ENCODE measurements around the gene GABARAP.

Gene GABARAP

GRCh38 chr17:7214300-7215135, 27.7 kb downstream of the GABARAP start:
- intact Hi-C loops (cut with DNase I) = no loop called here
- DNase-seq = peak; percentile 91 to 100 (median 98)

- peak; percentile 42 to 96 (median 76) for DNase-seq
- intact Hi-C loops (cut with DNase I) = no loop called here
Observed at GRCh38 chr17:7213895-7214299, 28.4 kb downstream of the GABARAP start.

DNA sequence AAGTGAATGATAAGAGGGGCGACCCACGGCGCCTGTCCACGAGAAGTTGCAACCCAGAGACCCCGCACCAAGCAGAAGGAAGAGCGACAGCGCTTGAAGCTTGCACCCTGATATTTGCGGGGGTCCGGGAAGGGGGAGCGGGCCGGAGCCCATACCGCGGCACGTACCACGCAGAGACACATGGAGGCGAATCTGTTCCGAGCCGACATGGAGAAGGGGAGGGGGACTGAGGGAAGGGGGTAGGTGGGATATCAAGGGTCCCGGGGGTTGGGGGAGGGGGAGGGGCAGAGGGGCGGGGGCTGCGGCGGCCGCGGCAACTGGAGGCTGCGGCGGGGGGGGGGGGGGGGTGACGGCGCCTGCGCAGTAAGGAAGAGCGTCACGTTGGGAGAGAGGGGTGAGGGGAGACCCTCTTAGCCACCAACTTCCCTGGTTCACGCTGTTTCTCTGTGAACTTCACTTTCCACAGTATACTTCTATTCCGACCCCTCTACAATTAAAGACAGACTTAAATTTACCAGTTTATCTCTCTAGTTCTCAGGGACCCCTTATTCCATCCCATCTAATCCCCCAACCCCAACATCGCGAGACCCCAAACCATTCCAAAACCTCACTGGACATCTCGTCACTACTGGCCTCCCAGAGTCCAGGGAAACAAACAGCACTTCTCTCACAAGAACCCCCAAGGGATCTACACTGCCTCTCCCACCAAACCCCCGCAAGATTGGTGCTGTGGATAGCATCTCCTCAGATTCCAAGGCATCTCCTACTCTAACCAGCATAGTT, 30.6 kb downstream of the GABARAP start:
- intact Hi-C loops (cut with DNase I) = no loop called here
- no peak for DNase-seq

DNA sequence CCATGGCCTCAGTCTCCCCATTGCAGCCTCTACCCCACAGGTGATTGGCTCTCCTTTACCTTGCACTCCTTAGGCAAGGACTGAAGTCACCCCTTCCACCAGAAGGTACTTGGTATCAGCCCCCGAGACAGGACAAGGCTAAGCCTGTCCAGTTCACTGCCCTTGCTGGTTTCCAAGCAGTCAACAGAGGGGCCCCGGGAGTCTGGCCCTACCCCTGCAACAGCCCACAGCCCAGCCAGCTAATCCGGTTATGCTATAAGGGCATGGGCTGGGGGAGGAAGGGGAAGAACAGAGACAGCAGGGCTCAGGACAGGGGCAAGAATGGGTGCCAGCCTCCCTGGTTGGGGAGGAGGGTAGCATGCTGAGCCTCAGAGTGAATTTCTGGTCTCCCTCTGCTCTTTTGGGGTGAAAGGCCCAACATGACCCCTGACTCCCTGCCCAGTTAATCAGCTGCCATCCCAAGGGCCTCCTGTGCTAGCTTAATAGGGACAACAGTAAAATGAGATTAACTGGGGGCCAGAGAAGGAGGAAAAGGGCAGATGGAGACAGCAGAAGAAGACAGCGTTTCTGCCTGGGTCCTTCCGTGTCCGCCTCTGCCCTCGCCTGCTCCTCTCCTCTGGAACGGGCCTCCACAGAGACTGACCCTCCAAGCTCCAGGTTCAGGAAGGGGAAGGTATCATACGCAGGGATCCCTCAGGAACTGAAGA, 33.3 kb downstream of the GABARAP start:
- intact Hi-C loops (cut with DNase I) = no loop called here

GRCh38 chr17:7208027-7208571, 34.1 kb downstream of the GABARAP start:
- intact Hi-C loops (cut with DNase I) = no loop called here
- no peak for DNase-seq

More for the DNA sequence above, 33.3 kb downstream of the GABARAP start:
- DNase-seq = no peak

- DNase-seq = peak in 4 of 10 donors; percentile 39 to 92 (median 85)
- intact Hi-C loops (cut with DNase I) = no loop called here
Observed at GRCh38 chr17:7207120-7208001, 34.9 kb downstream of the GABARAP start.

GRCh38 chr17:7205561-7205960, 36.7 kb downstream of the GABARAP start:
- intact Hi-C loops (cut with DNase I) = no loop called here
- DNase-seq = peak in 1 of 10 donors; percentile 29

DNA sequence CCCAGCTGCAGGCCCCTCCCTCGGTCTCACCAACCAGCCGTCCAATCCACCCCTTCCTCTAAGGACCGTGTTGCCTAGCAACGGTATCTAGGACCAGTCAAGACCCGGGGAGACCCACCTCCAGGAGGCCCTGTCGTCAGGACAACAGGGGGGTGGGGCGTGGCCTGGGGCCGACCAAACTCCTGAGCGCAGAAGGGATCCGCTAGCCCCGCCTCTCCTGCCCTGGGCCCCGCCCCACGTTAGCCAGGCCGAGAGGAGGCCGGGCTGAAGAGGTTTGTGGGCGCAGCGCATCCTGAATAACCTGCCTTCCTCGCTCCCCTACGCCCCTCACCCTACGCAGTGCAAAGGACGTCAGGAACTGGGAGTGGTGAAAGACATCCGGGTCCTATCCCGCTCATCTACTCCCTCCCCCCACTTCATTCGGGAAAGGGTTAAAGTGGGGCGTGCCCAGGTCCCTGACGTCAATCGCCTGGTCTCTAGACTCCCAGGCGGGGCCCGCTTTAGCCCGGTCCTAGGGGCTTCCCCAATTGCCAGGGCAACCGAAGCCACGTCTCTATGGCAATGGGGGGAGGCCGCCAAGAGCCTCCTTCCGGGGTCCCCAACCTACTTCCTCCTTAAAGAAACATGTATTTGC, 37.3 kb downstream of the GABARAP start:
- intact Hi-C loops (cut with DNase I) = no loop called here
- peak; percentile 66 to 97 (median 78) for DNase-seq

DNA sequence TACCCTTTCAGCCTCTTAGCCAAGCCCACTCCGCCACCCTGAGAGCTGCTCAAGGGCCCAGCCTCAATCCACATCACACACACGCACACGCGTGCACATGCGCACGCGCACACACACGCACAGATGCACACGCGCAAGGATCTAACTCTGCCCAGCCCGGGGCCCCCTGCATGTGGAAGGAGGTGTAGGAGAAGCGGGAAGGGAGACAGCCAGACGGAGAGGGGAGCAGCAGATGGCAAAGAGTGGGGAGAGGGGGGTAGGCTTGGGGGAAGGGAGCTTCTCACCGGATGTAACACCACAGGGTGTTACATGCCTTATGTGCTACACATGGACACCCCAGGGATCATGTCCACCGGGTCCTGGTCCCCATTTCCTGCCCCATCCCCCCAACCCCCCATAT, 37.9 kb downstream of the GABARAP start:
- DNase-seq = peak in 5 of 10 donors; percentile 39 to 91 (median 58)
- intact Hi-C loops (cut with DNase I) = no loop called here

DNA sequence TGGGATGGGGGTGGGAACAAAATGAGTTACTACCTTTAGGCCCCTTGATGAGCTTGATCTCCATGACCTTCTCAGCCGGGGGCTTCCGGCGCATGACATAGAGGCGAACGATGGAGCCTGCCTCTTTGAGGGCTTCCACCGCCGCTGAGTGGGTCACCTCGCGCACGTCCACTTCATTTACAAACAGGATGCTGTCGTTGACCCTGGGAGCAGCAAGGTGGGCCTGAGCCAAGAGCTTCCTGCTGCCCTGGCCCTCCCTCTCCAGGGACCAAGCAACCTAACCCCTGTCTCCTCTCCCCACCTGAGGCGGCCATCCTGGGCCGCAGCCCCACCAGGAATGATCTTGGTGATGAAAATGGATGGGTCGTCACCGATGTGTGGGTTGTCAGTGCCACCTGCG, 38.9 kb downstream of the GABARAP start:
- intact Hi-C loops (cut with DNase I) = no loop called here
- no peak for DNase-seq

GRCh38 chr17:7196651-7197401, 45.4 kb downstream of the GABARAP start:
- intact Hi-C loops (cut with DNase I) = no loop called here
- DNase-seq = peak in 2 of 10 donors; percentile 62 to 67

GRCh38 chr17:7195971-7196370, 46.3 kb downstream of the GABARAP start:
- intact Hi-C loops (cut with DNase I) = no loop called here
- peak in 2 of 10 donors; percentile 19 to 56 for DNase-seq

DNA sequence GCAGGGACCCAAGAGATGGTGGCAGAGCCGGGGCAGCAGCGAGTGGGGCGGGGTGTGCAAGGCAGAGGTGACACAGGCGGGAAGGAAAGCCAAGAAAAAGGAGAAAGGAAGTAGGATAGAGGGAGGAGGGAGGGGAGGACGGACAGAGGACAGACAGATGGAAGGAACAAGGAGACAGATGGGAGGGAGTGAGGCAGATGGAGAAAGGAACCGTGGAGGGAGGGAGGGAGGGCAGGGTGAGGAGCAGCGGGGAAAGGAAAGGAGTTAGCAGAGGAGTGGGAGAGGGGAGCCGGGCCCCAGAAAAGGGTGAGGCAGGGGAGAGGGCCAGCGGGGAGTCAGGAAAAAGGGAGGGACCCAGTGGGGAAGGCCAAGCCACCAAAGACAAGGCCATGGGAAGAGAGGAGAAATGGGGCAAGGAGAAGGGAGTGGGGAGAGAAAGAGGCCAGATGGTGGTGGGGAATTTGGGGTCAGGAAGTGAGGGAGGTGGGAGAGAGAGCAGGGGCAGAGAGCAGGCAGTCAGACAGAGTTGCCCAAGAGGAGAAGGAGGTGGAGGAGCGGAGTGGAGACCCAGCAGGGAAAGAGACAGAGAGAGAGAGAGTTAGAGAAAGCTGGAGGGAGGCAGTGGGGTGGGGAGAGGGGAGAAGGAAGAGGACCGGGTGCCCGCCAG, 49.8 kb downstream of the GABARAP start:
- intact Hi-C loops (cut with DNase I) = no loop called here
- no peak for DNase-seq

GRCh38 chr17:7191571-7192270, 50.5 kb downstream of the GABARAP start:
- DNase-seq = peak; percentile 45 to 96 (median 74)
- intact Hi-C loops (cut with DNase I) = no loop called here

DNA sequence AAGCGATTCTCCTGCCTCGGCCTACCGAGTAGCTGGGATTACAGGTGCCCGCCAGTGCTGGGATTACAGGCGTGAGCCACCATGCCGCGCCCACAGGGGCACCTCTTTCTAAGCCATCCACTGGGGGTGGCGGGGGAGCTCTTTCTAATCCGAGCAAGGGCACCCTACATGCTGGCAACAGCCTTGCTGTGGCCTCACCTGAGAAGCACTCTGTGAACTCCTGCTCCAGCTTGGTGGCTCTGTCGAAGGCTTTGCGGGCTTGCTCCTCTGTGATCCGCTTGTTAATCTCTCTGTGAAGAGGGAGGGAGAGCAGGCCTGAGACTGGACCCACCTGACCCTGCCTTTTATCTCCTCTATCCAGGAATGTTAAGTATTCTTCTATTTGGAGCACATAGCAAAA, 51.2 kb downstream of the GABARAP start:
- peak in 1 of 10 donors; percentile 77 for DNase-seq
- intact Hi-C loops (cut with DNase I) = no loop called here

GRCh38 chr17:7190276-7190917, 51.9 kb downstream of the GABARAP start:
- DNase-seq = peak in 1 of 10 donors; percentile 75
- intact Hi-C loops (cut with DNase I) = no loop called here
